GM21390 (cell line): ENCODE results near the gene LOC128125822.
"Not testable (repeated sequence)": the region's sequence is repeated elsewhere in the genome, so short reads cannot be mapped to it uniquely, and the experiment has no call there.

Experiments used
- ATAC-seq: cut with Tn5 transposase; IDR thresholded peaks from one replicate; pipeline ENCODE4 v1.9.1; 2021; ENCODE audit not compliant: unreplicated experiment

LOC128125822 gene

DNA sequence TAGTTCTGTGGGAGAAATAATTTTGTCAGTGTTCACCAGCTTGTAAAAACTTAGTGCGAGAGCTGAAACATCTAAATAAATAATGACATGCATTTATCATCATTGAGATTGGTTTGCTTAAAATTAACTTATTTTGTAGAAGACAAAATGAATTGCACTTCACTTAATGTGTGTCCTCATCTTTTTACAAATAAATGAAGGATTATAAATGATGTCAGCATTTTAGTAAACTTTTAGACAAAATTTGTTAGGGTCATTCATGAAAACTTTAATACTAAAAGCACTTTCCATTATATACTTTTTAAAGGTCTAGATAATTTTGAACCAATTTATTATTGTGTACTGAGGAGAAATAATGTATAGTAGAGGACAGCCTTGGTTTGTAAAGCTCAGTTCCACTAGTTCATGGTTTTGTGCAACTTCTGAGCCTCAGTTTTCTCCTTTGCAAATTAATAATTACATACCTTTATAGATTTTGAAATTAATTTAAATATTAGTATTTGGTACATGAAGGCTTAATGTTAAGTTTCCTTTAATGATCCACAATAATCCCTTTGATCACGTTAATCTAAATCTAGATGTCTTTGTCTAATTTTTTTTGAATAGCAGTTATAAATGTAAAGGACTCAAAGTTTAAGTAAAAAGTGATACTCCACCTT, 9.2 kb downstream of the LOC128125822 start:
- no peak for ATAC-seq

DNA sequence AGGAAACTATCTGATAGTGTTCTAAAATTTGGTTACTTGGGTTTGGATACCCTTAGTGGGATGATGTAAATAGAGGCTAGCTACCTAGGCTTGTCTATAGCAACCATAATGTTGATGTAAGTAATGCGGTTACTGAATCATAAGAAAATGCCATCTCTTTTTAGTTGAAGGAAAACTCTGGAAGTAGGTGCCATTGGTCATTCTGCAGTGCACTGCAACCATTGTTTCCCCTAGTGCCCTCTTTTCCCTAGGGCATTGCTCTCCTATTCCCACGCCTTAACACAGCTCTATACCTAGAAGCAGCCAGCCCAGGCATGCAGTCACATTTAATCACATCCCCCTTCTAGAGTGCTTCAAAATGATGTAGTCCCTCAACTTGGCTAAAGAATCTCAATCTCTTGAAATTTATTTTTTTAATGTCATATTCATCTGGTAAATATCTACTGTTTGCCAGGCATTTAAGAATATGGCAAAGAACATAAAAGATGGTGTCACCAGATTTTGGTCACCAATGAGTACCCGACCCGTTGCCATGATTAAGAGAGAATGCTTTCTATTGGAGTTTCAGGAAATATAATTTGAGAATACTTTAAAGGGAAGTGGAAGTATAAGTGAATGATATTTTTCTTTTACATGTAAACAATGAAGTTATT, 10.4 kb downstream of the LOC128125822 start:
- no peak for ATAC-seq

DNA sequence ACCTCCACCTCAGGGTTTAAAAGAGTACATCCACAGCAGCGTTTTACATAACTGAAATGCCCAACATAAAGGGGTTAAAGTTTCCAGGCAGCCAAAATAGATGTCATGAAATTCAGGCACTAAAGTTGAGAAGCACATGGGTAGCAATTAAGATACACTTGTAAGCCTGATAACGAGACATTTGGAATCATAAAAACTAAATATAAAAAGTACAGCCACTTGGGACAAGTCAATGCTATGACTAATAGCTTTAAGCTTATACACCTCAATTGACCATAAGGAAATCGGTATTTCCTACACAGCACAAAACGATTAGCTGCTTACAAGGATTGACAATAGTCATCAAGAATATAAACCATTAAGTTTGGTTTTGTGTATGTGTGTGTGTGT, 11.8 kb downstream of the LOC128125822 start:
- no peak for ATAC-seq

DNA sequence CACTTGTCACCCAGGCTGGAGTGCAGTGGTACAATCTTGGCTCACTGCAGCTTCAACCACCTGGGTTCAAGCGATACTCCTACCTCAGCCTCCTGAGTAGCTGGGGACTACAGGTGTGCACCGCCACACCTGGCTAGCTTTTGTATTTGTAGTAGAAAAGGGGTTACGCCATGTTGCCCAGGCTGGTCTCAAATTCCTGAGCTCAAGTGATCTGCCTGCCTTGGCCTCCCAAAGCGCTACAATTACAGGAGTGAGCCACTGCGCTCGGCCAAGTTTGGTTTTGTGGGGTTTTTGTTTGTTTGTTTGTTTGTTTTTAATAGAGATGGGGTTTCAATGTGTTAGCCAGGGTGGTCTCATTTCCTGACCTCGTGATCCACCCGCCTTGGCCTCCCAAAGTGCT, 12.3 kb downstream of the LOC128125822 start:
- no peak for ATAC-seq

DNA sequence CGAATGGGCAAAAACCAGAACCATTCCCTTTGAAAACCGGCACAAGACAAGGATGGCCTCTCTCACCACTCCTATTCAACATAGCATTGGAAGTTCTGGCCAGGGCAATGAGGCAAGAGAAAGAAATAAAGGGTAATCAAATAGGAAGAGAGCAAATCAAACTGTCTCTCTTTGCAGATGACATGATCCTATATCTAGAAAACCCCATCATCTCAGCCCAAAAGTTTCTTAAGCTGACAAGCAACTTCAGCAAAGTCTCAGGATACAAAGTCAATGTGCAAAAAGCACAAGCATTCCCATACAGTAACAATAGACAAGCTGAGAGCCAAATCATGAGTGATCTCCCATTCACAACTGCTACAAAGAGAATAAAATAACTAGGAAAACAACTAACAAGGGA, 13.4 kb downstream of the LOC128125822 start:
- not testable (repeated sequence) for ATAC-seq

DNA sequence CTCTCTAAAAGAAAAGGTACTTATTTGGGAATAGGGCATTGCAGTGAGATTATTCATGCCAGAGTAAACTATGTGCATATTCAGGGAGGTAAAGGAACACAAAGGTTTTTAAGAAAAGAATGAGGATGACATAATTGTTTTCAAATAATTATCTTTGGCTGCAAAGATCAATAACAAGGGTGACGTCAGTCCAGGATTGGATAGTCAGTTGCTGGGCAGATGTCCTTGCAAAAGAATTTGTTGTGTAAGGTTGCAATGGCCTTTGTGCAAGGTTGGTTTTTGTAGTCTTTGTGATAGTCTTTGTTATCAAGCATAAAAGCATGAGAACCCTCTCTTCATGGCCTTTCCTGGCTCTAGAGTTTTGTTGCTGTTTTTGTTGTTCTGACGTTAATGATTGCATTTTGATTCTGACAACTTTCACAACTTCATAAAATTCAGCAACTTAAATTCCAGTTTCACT, 17.7 kb downstream of the LOC128125822 start:
- no peak for ATAC-seq

DNA sequence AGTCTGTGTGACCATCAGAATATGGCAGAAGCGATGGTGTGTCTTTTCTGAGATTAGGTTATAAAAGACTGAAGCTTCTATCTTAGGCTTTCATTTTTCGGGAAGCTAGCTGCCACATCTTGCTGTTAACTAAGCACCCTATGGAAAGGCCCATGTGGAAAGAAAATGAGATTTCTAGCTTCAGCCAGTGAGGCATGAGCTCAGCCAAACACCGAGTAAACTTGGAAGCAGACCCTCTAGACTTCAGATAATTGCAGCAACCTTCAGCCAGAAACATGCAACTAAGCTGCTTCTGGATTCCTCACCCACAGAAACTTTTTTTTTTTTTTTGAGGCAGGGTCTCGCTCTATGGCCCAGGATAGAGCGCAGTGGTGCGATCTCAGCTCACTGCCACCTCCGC, 20.6 kb downstream of the LOC128125822 start:
- no peak for ATAC-seq

DNA sequence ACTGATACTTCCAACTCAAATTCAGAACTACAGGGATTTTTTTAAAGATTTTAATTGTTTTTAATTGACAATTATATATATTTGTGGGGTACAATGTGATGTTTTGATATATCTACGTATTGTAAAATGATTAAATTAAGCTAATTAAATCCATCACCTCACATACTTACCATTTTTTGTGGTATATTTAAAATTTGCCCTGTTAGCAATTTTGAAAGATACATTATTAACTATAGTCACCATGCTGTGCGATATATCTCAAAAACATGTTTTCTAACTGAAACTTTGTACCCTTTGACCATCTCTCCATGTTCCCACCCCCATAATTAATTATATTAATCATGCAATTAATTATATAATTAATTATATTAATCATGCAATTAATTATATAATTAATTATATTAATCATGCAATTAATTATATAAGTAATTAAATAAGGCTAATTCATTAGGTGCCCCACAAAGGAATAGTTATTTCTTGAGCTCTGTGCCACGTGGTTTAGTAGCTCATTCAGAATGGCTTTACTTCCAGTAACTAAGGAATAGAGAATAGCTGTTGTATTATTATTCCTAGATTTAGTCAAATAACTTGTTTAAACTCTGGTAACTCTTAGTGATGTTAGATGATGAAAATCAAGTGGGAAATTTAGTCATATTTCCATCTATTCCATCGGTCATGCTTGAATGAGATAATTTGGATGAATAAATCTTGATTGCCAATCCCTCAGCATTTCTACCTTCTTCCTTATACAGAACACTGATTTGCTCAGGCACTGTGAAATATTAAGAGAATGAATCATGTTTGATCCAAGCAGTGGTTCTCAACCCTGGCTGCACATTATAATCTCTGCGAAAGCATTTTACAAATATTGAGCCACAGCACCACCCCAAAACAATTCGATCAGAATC, 25.1 kb downstream of the LOC128125822 start:
- ATAC-seq, result no peak

DNA sequence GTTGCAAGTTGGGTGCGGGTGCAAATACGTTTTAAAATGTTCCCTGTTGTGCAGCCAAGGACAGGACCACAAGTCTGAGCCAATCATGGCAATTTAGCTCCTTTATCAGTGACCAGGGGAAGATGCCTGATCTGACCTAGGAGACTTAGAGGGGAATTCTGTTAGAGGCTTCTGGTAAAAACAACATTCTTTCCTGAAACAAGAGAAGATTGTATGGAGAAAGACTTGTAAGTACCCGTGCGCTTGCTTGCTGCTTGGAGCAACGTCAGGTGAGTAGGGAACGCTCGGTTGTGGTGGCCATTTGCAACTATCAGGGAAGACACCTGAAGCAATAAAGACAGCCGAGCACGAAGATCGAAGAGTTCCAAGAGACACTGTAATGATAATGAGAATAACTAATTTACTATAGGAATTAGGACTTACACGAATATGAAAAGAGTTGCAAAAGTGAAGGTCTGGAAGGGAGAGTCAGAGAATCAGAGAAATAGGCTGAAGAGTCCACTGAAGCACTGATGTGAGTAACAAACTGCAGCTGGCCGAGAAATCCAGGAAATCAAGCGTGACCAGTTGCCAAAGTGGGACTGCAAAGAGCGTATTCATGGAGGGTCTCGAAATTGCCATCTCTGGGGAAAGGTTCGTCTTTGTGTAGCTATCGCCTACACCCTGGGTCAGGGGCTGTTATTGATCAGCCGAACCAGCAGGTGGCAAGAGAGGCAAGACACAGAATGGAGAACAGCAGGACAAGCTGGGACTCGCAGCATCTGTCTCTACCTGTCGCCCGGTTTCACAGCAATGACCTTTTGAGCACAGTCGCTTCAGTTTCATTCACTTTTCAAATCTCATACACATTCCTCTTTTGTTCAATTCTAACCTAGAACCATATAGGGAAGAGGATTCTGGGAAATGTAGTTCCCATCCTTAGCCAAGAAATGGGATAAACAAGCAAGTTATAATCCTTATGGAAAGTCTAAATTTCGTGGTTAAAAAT, 26.1 kb downstream of the LOC128125822 start:
- ATAC-seq, result peak; percentile 100

DNA sequence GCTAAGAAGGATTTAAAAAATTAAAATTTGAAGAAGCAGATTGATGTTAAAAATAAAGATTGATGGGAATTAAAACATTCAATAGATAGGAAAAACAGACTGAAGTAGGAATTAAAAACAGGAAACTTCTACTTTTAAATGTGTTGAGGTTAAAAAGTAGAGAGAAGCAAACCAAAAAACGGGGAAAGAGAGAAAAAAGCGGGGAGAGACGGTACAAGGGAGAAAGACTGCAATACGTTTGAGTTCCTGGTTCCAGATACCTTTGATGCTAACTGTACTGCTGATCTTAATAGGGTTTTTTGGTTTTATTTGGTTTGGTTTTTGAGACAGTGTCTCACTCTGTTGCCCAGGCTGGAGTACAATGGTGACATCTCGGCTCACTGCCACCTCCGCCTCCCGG, 27.0 kb downstream of the LOC128125822 start:
- ATAC-seq, result no peak

DNA sequence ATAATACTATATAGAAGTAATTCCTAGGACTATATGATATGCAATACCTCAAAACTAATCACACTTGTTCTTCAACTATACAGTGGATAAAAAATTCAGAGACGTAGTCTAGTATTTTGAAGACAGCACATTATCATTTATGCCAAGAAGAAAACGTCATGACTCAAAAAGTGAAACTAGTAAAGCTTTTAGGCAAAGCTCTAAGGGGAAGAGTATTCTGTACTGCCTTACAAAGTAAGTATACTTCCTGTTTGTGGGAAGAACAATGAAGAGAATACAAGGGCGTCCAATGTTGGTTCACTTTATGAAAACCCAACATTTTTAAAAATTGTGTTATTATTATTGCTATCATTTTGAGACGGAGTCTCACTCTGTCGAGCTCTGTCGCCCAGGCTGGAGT, 27.9 kb downstream of the LOC128125822 start:
- no peak for ATAC-seq

DNA sequence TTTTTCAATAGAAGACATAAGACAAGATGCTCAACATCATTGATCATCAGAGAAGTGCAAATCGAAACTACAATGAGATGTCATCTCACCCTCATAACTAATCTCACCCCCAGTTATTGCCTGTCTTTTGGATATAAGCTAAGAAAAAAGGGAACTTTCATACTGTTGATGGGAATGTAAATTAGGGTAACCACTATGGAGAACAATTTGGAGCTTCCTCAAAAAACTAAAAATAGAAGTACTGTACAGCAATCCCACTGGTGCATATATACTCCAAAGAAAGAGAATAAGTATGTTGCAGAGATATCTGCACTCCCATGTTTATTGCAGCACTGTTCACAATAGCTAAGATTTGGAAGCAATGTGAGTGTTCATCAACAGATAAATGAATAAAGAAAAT, 37.0 kb downstream of the LOC128125822 start:
- ATAC-seq, result no peak

DNA sequence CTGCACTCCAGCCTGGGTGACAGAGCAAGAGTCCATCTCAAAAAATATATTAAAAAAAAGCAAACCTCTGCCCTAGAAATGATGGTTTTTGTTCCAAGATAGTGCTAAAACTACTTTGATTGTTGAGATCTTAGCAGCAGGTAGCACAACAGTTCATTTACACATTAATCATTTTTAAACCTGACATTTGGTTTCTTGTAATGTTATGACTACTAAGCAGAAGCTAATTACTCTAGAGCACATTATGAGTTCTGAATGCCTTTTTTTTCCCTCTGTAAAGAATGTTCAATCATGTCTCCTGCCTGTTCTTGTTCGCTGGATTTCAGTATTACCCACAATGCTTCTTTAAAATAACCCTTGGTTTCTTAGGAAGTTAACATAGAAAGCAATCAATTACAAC, 38.7 kb downstream of the LOC128125822 start:
- ATAC-seq, result no peak

DNA sequence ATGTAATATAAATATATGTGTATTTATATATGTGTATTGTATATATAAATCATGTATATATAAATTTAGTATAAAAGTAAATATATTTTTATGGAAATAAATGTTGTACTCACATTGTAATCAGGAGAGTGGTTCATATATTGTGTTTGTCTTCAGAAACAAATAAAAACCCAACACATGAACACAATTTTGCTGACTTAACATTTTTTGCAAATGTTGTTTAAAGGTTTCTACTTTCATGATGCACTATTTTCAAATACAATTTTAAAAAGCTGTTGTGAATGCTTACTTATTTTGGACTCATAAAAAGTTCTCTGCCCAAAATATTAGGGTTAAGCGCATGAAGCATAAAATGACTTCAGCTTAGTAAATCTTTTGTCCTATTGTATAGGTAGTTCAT, 39.3 kb downstream of the LOC128125822 start:
- ATAC-seq, result no peak

DNA sequence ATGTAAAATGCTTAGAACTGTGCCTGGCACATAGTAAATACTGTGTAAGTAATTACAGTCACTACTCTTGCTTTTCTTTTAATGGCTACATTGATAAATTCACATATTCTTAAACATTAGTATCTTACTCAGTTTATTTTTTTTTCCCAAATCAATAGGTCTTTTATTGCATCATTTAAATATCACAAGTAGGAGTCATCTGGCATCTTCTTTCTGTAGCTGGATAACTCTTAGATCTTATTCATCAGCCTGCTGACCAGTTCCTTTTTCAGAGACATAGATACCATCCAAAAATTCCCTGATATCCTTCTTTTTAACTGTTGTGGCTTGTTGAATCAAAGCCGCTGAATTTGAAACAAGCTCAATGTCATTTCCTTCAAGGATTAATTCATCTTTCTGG, 43.3 kb downstream of the LOC128125822 start:
- no peak for ATAC-seq
